ENCODE results near the gene EFHD2. TPM values are rescaled to one million over a fixed set of nuclear protein-coding genes. Genes with fewer than 3 reads are reported as not detected.
"Not testable (repeated sequence)": the region's sequence is repeated elsewhere in the genome, so short reads cannot be mapped to it uniquely, and the experiment has no call there.

Gene EFHD2
- total RNA-seq, 2 donors from 2014 or later: 56.7 to 78.6 TPM

- 53% methylated on average over 9 of the region's 9 CpGs for WGBS, 2 donors
- no peak for DNase-seq
- no peak overlapping the region for H3K4me3 ChIP-seq
- TF ChIP-seq CTCF (IDR thresholded peaks at IDR 0.05): no peak
- no peak for TF ChIP-seq POLR2A (IDR thresholded peaks at IDR 0.05)
- H3K27me3 ChIP-seq: no peaks in the 10 kb centered on the region
- intact Hi-C loops (cut with DNase I): no loop called here
- peak overlapping the region; percentile 36 to 87 (median 75) for H3K27ac ChIP-seq
- no peaks in the 10 kb centered on the region for H3K36me3 ChIP-seq (replicated peaks in 1 of 2; ENCODE audit: insufficient read depth in 1 of 2, low read depth in 2 of 2)
- no peak for ATAC-seq
- H3K9me3 ChIP-seq: no peaks in the 10 kb centered on the region
- H3K4me1 ChIP-seq: peaks cover 85% of the 10 kb centered on the region
These were observed 51.0 kb downstream of the EFHD2 start for GRCh38 chr1:15460708-15461095.

GRCh38 chr1:15463064-15463800 lies 53.5 kb downstream of the EFHD2 start:
- Histone ChIP-seq H3K27ac (peak overlapping the region; percentile 68 to 87 (median 69)), H3K4me1 (peaks cover 63% of the 10 kb centered on the region)
- 37 to 45% methylated on average over 5 to 12 of the region's 15 CpGs for WGBS, 2 donors
- H3K36me3 ChIP-seq (replicated peaks in 1 of 2; ENCODE audit: insufficient read depth in 1 of 2, low read depth in 2 of 2); H3K27me3 ChIP-seq; H3K4me3 ChIP-seq; DNase-seq; H3K9me3 ChIP-seq; intact Hi-C loops (cut with DNase I): not testable (repeated sequence)
- ATAC-seq: peak; percentile 13

- Histone ChIP-seq H3K4me1 (peaks cover 63% of the 10 kb centered on the region), H3K27ac (peak overlapping the region; percentile 13 to 87 (median 68))
- ATAC-seq; DNase-seq; H3K36me3 ChIP-seq (replicated peaks in 1 of 2; ENCODE audit: insufficient read depth in 1 of 2, low read depth in 2 of 2); H3K27me3 ChIP-seq; intact Hi-C loops (cut with DNase I); H3K9me3 ChIP-seq; H3K4me3 ChIP-seq: not testable (repeated sequence)
- WGBS, 2 donors: 62 to 63% methylated on average over 5 of the region's 5 CpGs
These were observed 54.2 kb downstream of the EFHD2 start for GRCh38 chr1:15463926-15464322.

GRCh38 chr1:15465674-15466073 lies 56.0 kb downstream of the EFHD2 start:
- Histone ChIP-seq H3K27ac (peak overlapping the region in 3 of 4 donors; percentile 42 to 87 (median 68)), H3K4me1 (peaks cover 63% of the 10 kb centered on the region), H3K9me3 (no peaks in the 10 kb centered on the region), H3K36me3 (replicated peaks in 1 of 2; ENCODE audit: insufficient read depth in 1 of 2, low read depth in 2 of 2) (no peaks in the 10 kb centered on the region), H3K27me3 (no peaks in the 10 kb centered on the region), H3K4me3 (no peak overlapping the region)
- no peak for TF ChIP-seq CTCF (IDR thresholded peaks at IDR 0.05)
- no peak for TF ChIP-seq POLR2A (IDR thresholded peaks at IDR 0.05)
- ATAC-seq (no peak), DNase-seq (no peak)
- WGBS, 2 donors: 54 to 60% methylated on average over 7 of the region's 7 CpGs
- intact Hi-C loops (cut with DNase I): no loop called here

- H3K27me3 ChIP-seq; intact Hi-C loops (cut with DNase I); H3K4me3 ChIP-seq; H3K36me3 ChIP-seq (replicated peaks in 1 of 2; ENCODE audit: insufficient read depth in 1 of 2, low read depth in 2 of 2); DNase-seq; ATAC-seq; H3K9me3 ChIP-seq: not testable (repeated sequence)
- peaks cover 64% of the 10 kb centered on the region for H3K4me1 ChIP-seq
- WGBS, 2 donors: 56 to 63% methylated on average over 10 to 22 of the region's 22 CpGs
- H3K27ac ChIP-seq: peak overlapping the region; percentile 36 to 45 (median 43)
These were observed 57.4 kb downstream of the EFHD2 start for GRCh38 chr1:15466955-15467625.

- intact Hi-C loops (cut with DNase I): no loop called here
- DNase-seq: no peak
- no peak for ATAC-seq
- Histone ChIP-seq H3K9me3 (no peaks in the 10 kb centered on the region), H3K4me1 (peaks cover 68% of the 10 kb centered on the region), H3K36me3 (replicated peaks in 1 of 2; ENCODE audit: insufficient read depth in 1 of 2, low read depth in 2 of 2) (no peaks in the 10 kb centered on the region), H3K4me3 (no peak overlapping the region), H3K27ac (peak overlapping the region in 2 of 4 donors; percentile 44 to 46), H3K27me3 (no peaks in the 10 kb centered on the region)
- TF ChIP-seq POLR2A (IDR thresholded peaks at IDR 0.05) (no peak), CTCF (IDR thresholded peaks at IDR 0.05) (no peak)
These were observed 58.5 kb downstream of the EFHD2 start for GRCh38 chr1:15468145-15468544.

Measured in body of pancreas (tissue), 4 donors.